ENCODE results near the gene SFT2D2.

- no peak for TF ChIP-seq TCF12 (IDR thresholded peaks at IDR 0.05)
- no peak for TF ChIP-seq YY1 (IDR thresholded peaks at IDR 0.05; ENCODE audit: low read depth)
- TF ChIP-seq POLR2AphosphoS5 (IDR thresholded peaks at IDR 0.05; ENCODE audit: low read depth, low read length), result no peak
- TF ChIP-seq, protein P1, sequence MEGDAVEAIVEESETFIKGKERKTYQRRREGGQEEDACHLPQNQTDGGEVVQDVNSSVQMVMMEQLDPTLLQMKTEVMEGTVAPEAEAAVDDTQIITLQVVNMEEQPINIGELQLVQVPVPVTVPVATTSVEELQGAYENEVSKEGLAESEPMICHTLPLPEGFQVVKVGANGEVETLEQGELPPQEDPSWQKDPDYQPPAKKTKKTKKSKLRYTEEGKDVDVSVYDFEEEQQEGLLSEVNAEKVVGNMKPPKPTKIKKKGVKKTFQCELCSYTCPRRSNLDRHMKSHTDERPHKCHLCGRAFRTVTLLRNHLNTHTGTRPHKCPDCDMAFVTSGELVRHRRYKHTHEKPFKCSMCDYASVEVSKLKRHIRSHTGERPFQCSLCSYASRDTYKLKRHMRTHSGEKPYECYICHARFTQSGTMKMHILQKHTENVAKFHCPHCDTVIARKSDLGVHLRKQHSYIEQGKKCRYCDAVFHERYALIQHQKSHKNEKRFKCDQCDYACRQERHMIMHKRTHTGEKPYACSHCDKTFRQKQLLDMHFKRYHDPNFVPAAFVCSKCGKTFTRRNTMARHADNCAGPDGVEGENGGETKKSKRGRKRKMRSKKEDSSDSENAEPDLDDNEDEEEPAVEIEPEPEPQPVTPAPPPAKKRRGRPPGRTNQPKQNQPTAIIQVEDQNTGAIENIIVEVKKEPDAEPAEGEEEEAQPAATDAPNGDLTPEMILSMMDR (IDR thresholded peaks at IDR 0.05), result no peak
- no peak for TF ChIP-seq REST (IDR thresholded peaks at IDR 0.05; ENCODE audit: low read depth, low read length)
- no peak for TF ChIP-seq TAF1 (IDR thresholded peaks at IDR 0.05; ENCODE audit: borderline replicate concordance, low read depth, low read length)
- TF ChIP-seq GABPA (IDR thresholded peaks at IDR 0.05; ENCODE audit: low read depth), result no peak
- no peak for TF ChIP-seq MAX (IDR thresholded peaks at IDR 0.05; ENCODE audit: low read depth)
- TF ChIP-seq, protein P2, sequence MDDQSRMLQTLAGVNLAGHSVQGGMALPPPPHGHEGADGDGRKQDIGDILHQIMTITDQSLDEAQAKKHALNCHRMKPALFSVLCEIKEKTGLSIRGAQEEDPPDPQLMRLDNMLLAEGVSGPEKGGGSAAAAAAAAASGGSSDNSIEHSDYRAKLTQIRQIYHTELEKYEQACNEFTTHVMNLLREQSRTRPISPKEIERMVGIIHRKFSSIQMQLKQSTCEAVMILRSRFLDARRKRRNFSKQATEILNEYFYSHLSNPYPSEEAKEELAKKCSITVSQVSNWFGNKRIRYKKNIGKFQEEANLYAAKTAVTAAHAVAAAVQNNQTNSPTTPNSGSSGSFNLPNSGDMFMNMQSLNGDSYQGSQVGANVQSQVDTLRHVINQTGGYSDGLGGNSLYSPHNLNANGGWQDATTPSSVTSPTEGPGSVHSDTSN (IDR thresholded peaks at IDR 0.05), result no peak
- no peak for TF ChIP-seq NRF1 (IDR thresholded peaks at IDR 0.05; ENCODE audit: low read depth, low read length)
- no peak for TF ChIP-seq ELF1 (IDR thresholded peaks at IDR 0.05)
- TF ChIP-seq EP300 (IDR thresholded peaks at IDR 0.05; ENCODE audit: borderline replicate concordance in 1 of 2, low read depth in 1 of 2, low read length in 1 of 2), result no peak
- TF ChIP-seq GATA2 (CRISPR knock-in tag; IDR thresholded peaks at IDR 0.05), result no peak
These were observed 34.6 kb downstream of the SFT2D2 start for GRCh38 chr1:168260393-168260792.
